HG03103 (cell line): ENCODE results near the gene CRIP2.

Experiments
- ATAC-seq: cut with Tn5 transposase; IDR thresholded peaks from one replicate; pipeline ENCODE4 v1.9.1; 2021; ENCODE audit warnings: low read depth; ENCODE audit not compliant: unreplicated experiment

The CRIP2 gene

GRCh38 chr14:105519946-105520698 lies 45.5 kb downstream of the CRIP2 start:
- no peak for ATAC-seq

GRCh38 chr14:105525326-105525725 lies 50.7 kb downstream of the CRIP2 start:
- no peak for ATAC-seq

GRCh38 chr14:105525861-105526775 lies 51.5 kb downstream of the CRIP2 start, which contains the start of gene TMEM121:
Gene TMEM121, plus strand, starts transcription at chr14:105526583. Its CDS starts 2,252 bp downstream, at chr14:105528835.
- no peak for ATAC-seq

- no peak for ATAC-seq
Measured at GRCh38 chr14:105526776-105527380, 52.3 kb downstream of the CRIP2 start.

GRCh38 chr14:105527381-105527825 lies 52.8 kb downstream of the CRIP2 start:
- no peak for ATAC-seq

GRCh38 chr14:105527826-105528585 lies 53.4 kb downstream of the CRIP2 start:
- no peak for ATAC-seq

GRCh38 chr14:105528586-105529318 lies 54.1 kb downstream of the CRIP2 start:
- no peak for ATAC-seq

- no peak for ATAC-seq
Measured at GRCh38 chr14:105529319-105529568, 54.6 kb downstream of the CRIP2 start.
